Stimulated activated CD8-positive, alpha-beta memory T cell treated with anti-CD3 and anti-CD28 coated beads, Interleukin-4, amount 100 ng/mL, for 1 hour (primary cell): Measurements from ENCODE around the gene COL9A3.
"Not testable (repeated sequence)": the region's sequence is repeated elsewhere in the genome, so short reads cannot be mapped to it uniquely, and the experiment has no call there.

Source experiments
- DNase-seq, 2 donors: peaks; one replicate each; pipeline ENCODE4 v3.0.0-alpha.2; 2020; ENCODE audit warnings: low read depth in 2 of 2, low spot score in 1 of 2

The COL9A3 gene

DNA sequence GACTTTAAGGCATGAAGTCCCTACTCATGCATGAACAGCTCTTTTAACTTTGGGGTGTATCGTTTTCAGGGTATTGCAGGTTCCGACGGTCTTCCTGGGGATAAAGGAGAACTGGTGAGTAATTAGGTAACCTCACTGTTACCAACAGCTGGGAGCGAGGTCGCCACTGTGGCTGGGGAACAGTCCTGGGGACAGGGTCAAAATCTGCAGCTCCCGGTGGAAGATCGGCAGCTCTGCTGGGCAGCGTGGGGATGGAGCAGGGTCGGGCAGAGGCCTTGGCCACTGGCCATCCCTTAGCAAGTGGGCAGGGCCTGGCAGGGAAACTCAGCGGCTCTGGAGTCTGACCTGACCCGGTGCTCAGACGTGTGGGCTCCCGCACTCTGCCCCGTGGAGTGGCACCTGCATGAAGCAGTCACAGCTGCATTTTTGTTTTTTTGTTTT lies 16.1 kb downstream of the COL9A3 start:
- no peak for DNase-seq

DNA sequence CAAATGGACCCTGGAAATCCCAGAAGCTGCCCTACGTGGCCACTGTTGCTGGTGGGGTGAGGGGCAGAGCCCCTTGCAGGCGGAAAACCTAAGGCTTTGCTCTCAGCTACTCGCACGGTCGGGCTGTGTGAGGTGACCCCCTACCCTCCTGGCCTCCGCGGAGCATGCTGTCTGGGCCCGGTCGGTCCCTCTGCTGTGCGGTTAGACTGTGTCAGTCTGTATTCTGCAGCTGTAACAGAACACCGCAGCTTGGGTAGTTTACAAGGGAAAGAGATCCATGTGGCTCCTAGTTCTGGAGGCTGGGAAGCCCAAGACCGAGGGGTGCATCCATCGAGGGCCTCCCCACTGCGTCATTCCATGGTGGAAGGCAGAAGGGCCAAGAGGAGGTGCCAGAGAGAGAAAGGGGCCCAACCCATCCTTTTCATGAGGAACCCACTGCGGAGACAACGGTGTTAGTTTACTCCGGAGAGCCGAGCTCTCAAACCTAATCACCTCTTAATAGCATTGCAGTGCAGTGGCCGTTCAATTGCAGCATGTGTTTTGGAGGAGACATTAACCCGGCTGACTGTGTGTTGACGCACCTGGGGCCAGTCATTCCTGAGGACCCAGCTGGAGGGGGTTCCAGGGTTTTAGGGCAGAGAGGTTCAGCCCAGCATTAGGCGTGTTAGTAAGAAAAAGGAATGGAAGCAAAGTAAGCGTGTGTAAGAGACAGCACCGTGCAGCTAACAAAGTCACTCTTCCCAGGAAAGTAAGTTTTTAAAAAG lies 18.3 kb downstream of the COL9A3 start:
- no peak for DNase-seq

DNA sequence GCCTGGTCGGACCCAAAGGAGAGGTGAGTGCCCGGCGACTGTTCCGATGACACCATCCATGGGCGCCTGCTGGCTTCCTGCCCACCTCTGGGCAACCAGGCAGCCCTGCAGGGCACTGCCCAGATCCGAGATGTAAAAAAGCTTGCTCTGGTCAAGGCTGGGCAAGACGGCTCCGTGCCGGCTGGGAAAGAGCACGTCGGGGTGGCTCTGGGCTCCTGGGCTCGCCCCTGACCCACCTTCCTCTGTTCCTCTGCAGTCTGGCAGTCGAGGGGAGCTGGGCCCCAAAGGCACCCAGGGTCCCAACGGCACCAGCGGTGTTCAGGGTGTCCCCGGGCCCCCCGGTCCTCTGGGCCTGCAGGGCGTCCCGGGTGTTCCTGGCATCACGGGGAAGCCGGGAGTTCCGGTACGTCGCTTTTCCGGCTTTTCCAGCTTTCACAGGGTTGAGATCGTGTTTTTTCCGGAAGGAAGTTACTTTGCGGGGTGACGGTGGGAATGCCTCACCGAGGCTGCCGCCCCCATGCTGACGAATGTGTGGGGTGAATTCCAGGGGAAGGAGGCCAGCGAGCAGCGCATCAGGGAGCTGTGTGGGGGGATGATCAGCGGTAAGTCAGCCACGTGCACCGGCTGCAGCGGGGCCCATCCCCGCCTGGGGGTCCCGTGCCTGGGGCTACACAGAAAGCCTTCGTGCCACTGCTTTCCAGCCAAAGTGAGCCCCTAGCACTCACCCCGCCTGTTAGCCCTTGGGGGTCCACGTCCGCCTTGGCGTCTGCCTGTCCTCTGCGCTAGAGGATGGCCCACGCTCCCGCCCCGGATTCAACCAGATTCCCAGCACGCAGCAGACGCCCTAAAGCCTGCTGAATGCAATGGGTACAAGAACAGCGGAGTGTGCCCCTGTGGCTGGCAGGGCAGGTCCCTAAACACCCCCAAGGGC lies 19.3 kb downstream of the COL9A3 start:
- no peak for DNase-seq

DNA sequence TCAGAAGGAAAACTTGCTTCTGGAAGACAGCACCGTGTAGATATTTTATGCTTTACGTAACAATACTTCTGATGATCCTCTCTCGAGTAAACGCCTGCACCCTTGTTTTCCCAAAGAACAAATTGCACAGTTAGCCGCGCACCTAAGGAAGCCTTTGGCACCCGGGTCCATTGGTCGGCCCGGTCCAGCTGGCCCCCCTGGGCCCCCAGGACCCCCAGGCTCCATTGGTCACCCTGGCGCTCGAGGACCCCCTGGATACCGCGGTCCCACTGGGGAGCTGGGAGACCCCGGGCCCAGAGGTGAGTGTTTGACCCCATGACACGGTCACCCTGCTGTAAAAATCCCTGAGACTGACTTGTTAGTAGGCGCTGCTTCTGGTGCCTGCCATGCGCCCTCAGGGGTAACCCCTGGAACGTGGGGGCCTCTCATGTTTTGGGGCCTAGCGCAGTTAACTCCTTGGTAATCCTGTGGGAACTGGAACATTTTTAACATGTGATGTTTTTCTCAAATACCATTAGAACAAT lies 20.2 kb downstream of the COL9A3 start:
- DNase-seq = no peak

DNA sequence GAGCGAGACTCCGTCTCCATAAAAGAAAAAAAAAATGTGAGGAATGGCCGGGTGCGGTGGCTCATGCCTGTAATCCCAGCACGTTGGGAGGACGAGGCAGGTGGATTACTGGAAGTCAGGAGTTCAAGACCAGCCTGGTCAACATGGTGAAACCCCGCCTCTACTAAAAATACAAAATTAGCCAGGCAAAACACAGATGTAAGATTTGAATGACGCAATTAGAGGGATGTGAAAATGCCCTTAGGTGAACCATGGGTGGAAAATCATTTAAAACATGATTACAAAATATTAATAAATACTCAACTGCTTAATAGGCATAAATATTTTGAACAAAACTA lies 20.9 kb downstream of the COL9A3 start:
- no peak for DNase-seq

DNA sequence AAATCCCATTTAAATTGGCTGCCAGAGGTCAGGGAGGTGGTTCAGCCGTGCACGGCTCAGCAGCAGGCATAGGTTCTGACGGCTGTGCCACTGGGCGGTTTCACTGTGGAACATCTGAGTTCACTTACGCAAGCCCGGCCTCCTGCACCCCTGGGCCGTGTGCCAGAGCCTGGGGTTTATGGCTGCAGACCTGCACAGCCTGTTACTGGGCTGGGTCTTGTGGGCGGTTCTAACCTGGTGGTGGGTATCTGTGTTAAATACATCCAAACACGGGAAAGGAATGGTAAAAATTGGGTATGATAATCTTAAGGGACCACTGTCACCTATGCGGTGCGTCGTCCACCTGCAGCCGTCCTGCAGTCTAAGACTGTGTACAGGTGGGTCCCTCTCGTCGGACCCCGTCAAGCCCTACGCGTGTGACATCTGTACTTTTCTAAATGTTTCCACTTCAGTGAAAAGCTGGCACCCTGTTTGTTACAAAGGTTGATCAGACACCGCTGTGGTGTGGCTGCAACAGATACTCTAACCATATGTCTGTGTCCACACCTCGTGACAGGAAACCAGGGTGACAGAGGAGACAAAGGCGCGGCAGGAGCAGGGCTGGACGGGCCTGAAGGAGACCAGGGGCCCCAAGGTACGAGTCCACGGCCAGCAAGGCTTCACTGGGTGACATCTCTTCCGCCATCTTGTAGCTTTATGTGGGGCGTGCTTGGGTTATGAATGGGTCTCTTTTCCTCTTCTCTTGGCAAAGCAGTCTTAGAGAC lies 21.5 kb downstream of the COL9A3 start:
- no peak for DNase-seq

DNA sequence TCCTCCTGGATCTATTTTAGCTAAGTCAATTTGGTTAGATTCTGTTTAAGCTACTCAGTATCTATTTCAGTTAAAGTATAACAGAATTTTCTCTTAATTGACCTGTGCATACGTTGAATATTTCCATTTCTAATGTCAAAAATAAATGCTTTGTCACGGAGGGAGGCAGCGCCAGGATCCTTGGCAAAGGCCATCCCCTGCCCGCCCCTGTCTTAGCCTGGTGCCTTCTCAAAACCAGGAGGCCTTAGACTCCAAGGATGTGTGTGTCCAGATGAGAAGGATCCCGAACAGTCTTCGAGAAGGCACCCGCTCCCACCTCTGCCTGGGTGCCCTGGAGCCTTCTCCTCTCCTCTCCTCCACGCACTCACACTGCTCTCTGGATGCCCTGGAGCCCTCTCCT lies 22.4 kb downstream of the COL9A3 start:
- DNase-seq = no peak

DNA sequence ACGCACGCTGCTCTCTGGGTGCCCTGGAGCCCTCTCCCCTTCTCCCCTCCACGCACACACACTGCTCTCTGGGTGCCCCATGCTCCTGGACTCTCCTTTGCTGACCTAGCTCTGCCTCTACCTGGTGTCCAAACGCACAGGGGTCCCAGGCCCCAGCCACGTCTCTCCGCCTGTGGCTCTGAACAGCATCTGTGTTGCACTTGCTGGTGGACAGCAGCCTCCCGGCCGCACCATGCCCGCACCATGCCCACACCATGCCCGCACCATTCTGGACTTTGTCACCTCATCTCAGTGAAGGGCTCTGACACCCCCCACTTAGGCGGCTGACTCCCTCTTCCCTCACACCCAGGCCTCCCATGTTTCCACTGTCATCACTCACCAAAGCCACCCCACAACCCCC lies 23.0 kb downstream of the COL9A3 start:
- no peak for DNase-seq

DNA sequence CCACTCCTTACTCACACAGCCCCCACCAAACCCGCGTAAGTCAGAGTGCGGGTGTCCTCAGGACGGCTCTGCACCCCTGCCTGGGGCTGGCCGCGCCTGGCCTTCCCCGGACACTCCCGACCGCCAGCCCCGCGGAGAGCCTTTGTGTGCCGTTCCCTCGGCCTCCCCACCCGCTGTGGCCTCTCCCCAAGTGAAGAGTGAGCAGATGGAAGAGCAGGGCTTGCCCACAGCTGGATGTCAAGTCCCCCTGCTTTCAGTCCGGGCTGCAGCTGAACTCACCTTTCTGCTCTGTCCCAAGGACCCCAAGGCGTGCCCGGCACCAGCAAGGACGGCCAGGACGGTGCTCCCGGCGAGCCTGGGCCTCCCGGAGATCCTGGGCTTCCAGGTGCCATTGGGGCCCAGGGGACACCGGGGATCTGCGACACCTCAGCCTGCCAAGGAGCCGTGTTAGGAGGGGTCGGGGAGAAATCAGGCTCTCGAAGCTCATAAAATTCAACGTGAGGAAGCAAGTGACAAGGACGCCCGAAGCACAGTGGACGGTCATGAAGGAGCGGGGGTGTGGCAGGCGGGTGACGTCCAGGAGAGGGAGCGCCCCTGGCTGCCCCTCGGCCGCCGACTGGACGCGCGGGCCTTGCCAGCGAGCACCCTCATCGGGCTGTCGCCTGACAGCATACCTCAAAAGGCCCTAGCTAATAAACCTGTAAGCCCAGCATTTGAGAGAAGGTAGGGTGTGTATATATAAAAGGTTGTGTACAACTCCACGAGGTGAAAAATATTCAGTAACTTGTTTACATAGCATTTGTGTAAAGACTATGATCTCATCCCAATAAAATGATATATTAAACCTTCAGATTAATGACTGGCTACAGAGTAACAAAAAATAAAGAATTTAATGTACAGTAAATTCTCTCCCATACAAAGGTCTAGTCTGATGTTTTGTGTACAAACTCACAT lies 23.7 kb downstream of the COL9A3 start:
- DNase-seq = no peak

DNA sequence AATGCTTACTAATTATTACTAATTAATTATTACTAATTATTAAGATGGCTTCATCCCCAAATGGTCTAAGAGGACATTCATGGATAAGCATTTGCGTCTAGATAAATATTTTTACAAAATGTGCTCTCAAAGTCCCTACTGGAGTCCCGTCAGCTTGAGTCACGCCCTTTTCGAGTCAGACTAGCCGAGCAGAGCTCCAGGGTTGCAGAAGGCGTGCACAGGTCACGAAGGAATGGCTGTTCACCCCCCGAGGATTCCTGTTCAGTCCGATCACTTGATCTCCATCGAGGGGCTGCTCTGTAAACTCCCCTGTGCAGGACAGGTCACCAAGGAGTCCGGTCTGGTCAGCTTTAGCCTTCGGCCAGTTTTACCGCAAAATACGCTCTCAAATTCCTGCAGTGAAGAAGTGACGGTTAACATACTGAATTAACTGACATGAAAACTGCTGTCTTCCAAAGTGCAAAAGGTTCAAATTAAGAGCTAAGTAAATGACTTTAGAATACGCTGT lies 24.9 kb downstream of the COL9A3 start:
- DNase-seq = no peak

DNA sequence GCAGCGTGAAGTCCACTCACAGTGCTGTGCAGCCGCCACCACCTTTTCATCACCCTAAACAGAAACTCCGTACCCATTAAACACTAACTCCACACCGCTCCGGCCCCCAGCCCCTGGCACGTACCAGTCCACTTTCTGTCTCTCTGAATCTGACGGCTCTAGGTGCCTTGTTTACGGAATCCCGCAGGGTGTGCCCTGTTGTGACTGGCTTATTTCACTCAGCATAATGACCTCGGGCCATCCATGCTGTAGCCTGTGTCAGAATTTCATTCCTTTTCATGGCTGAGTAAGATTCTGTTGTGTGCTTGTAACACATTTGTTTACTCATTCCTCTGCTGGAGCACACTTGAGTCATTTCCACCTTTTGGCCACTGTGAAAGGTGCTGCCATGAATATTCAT lies 26.8 kb downstream of the COL9A3 start:
- DNase-seq = no peak

DNA sequence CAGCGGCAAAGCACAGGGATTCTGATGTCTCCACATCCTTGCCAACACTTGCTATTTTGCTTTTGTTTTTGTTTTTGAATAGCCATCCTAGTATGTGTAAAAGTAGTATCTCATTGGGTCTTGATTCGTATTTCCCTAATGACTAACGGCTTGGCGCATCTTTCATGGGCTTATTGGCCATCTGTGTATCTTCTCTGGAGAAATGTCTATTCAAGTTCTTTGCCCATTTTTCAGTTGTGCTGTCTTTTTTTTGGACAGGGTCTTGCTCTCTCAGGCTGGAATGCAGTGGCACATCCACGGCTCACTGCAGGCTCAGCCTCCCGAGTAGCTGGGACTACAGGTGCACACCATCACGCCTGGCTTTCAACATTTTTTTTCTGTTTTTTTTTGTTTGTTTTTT lies 27.3 kb downstream of the COL9A3 start:
- no peak for DNase-seq

DNA sequence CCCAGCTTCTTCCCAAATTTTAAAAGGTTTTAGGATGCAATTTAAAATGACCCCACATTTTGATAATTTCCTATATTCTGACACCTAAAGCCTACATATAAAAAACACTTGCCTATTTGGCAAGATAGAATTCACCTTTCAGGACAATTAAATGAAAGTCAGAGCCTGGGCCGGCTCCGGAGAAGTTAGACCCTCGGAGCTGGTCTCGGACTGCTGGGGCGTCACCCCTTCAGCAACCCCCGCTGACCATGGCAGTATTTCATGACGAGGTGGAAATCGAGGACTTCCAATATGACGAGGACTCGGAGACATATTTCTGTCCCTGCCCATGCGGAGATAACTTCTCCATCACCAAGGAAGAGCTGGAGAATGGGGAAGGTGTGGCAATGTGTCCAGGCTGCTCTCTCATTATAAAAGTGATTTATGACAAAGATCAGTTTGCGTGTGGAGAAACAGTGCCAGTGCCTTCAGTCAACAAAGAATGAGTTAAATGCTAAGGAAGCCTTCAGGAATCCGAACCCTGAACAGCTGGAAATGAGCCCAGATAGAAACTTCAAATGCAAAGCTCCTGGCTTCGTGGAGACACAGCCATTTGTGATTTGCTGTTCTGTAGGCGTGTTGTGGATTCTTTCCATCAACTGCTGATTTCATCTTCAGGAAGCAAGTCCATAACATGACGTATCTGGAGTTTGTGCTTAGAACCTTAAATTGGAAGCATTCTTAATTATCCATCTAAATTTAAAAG lies 28.7 kb downstream of the COL9A3 start:
- no peak for DNase-seq

DNA sequence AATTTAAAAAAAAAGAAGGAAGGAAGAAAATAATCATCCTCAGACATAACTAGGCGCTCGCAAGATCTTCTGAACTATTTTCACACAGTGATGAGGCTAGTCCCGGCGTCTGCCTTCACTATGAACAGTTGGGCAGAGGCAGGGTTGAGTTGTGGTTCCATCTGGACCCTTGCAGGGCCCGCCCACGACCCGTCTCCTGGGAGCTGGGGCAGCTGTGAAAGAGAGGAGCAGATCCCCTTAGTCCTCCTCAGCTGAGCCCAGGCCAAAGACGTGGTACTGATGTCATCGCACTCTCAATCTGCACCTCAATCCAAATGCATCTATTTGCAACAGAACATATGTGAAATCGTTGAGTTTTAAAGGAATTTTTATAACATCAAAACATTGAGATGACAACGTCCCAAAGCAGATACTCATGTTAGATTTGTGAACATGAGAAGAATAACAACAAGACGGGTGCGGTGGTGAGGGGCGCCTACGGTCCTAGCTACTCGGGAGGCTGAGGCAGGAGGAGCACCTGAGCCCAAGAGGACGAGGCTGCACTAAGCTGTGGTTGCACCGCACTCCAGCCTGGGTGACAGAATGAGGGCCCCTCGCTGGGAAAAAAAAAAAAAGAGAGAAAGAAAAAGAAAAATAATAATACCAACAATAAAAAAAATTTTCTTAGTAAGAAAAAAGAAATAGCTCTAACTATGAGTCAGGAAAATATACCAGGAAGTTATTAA lies 29.5 kb downstream of the COL9A3 start:
- DNase-seq = no peak

DNA sequence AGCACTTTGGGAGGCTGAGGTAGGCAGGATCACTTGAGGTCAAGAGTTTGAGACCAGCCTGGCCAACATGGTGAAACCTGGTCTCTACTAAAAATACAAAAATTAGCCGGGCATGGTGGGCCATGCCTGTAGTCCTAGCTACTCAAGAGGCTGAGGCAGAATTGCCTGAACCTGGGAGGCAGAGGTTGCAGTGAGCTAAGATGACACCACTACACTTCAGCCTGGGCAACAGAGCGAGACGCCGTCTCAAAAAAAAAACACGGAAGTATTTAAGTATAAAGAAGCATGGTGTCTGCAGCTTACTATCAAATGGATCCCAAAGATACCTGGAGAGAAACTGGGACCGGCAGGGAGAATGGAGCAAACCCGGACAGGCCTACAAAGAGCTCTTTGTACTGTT lies 32.1 kb downstream of the COL9A3 start:
- not testable (repeated sequence) for DNase-seq

DNA sequence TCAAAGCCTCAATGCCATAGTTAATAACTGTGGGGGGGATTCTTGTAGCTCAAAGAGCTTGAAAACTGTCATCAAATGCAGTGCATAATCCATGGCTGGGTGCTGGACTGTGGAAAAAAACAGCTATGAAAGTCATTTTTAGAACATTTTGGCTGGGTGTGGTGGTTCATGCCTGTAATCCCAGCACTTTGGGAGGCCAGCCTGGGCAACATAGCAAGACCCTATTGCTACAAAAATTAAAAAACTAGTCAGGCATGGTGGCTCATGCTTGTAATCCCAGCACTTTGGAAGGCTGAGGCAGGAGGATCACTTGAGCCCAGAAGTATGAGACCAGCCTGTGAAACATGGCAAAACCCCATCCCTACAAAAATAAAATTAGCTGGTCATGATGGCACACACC lies 32.6 kb downstream of the COL9A3 start:
- no peak for DNase-seq

DNA sequence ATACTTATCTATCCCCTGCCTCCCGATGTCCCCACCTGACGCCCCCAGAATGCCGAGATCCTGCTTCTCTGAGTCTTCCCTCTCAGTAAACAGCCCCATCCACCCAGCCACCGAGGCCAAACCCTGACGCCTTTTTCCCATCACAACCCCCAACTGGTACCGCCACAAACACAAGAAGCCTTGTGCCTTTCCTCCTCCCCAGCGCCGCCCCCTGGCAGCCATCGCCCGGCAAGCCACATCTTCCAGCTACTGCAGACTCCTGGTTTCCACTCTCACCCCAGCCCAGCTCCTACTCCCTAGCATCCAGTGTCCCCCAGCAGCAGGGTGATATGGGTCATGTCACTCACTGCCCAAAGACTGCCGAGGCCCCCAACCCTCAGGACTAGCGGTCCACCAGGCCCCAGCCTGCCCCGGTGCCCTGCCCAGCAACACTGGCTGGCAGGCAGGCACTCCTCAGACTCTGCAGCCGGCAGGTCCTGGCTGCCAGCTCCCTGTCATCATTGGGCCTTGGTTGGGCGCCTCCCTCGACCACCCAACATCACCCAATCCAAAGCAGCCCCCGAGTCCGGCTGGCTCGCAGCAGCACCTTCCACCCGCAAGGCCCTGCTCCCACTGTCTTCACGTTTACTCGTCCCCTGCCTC lies 33.6 kb downstream of the COL9A3 start:
- DNase-seq = no peak

DNA sequence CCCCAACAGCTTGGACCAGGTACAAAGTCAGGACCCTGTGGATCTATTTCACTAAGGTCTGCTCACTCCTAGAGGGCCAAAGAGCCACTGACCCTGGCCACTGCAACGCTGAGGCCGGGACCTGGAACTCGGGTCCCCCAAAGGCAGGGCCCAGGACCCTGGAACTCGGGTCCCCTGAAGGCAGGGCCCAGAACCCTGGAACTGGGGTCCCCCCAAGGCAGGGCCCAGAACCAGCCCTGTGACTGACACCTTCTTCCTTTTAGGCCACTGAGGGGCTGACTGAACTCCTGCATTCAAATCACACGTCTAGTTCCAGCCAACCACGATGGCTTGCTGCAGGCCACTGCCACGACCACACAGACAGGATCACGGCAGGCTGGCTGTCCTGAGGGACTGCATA lies 35.3 kb downstream of the COL9A3 start:
- DNase-seq = no peak
